ENCODE measurements around the gene OR9K2. TPM values are rescaled to one million over a fixed set of nuclear protein-coding genes. Genes with fewer than 3 reads are reported as not detected.

Gene OR9K2
- total RNA-seq: not detected

GRCh38 chr12:55126106-55126505, at the start of gene OR9K2:
TSS of gene OR9K2 (plus strand) at chr12:55126406. CDS start at chr12:55129835, 3,429 bp downstream.
- Histone ChIP-seq H3K36me3 (no peaks in the 10 kb centered on the region), H3K9me3 (no peaks in the 10 kb centered on the region), H3K27me3 (no peaks in the 10 kb centered on the region), H3K27ac (no peak within 1 kb of the TSS), H3K4me3 (no peak within 1 kb of the TSS), H3K4me1 (no peaks in the 10 kb centered on the region)
- no peak for TF ChIP-seq CTCF (IDR thresholded peaks at IDR 0.05)
- TF ChIP-seq POLR2A (IDR thresholded peaks at IDR 0.05): no peak
- DNase-seq: no peak

GRCh38 chr12:55092579-55092978, 33.6 kb upstream of the OR9K2 start:
- Histone ChIP-seq H3K9me3 (no peaks in the 10 kb centered on the region), H3K36me3 (no peaks in the 10 kb centered on the region), H3K27ac (no peak overlapping the region), H3K4me3 (no peak overlapping the region), H3K27me3 (no peaks in the 10 kb centered on the region), H3K4me1 (no peaks in the 10 kb centered on the region)
- DNase-seq: no peak
- TF ChIP-seq CTCF (IDR thresholded peaks at IDR 0.05): peak in 1 of 6 experiments; percentile 26
- no peak for TF ChIP-seq POLR2A (IDR thresholded peaks at IDR 0.05)

- no peaks in the 10 kb centered on the region for H3K9me3 ChIP-seq
- no peak for DNase-seq
- no peaks in the 10 kb centered on the region for H3K27me3 ChIP-seq
- no peak for TF ChIP-seq POLR2A (IDR thresholded peaks at IDR 0.05)
- no peak for TF ChIP-seq CTCF (IDR thresholded peaks at IDR 0.05)
- no peak overlapping the region for H3K27ac ChIP-seq
- H3K36me3 ChIP-seq: no peaks in the 10 kb centered on the region
- no peak overlapping the region for H3K4me3 ChIP-seq
- H3K4me1 ChIP-seq: no peaks in the 10 kb centered on the region
Measured at GRCh38 chr12:55112378-55112875, 13.8 kb upstream of the OR9K2 start.

GRCh38 chr12:55116152-55116551, 10.1 kb upstream of the OR9K2 start:
- no peaks in the 10 kb centered on the region for H3K27me3 ChIP-seq
- no peak overlapping the region for H3K27ac ChIP-seq
- H3K4me1 ChIP-seq: no peaks in the 10 kb centered on the region
- H3K4me3 ChIP-seq: no peak overlapping the region
- no peaks in the 10 kb centered on the region for H3K9me3 ChIP-seq
- H3K36me3 ChIP-seq: no peaks in the 10 kb centered on the region
- no peak for DNase-seq
- no peak for TF ChIP-seq CTCF (IDR thresholded peaks at IDR 0.05)
- TF ChIP-seq POLR2A (IDR thresholded peaks at IDR 0.05): no peak

GRCh38 chr12:55132816-55133215, 6.6 kb downstream of the OR9K2 start:
- no peaks in the 10 kb centered on the region for H3K4me1 ChIP-seq
- no peak overlapping the region for H3K4me3 ChIP-seq
- H3K9me3 ChIP-seq: no peaks in the 10 kb centered on the region
- H3K36me3 ChIP-seq: no peaks in the 10 kb centered on the region
- H3K27ac ChIP-seq: no peak overlapping the region
- no peak for DNase-seq
- no peak for TF ChIP-seq POLR2A (IDR thresholded peaks at IDR 0.05)
- no peak for TF ChIP-seq CTCF (IDR thresholded peaks at IDR 0.05)
- no peaks in the 10 kb centered on the region for H3K27me3 ChIP-seq
